K562 (cell line): ENCODE measurements around the gene KLHL6. TPM values are rescaled to one million over a fixed set of nuclear protein-coding genes. Genes with fewer than 3 reads are reported as not detected.

Experiments
- DEAF1 ChIP-seq: fragments of 450-650 bp; formaldehyde crosslinking; IDR thresholded peaks from 2 replicates; pipeline ENCODE4 v1.4.0; 2020; ENCODE audit warnings: mild to moderate bottlenecking, moderate library complexity
- MAFK ChIP-seq: IDR thresholded peaks from 2 replicates; pipeline ENCODE4 v1.6.1; 2011; ENCODE audit warnings: low read length, improper control_type of control experiment
- MTA2 ChIP-seq: fragments of 450-650 bp; IDR thresholded peaks from 2 replicates; pipeline ENCODE4 v1.6.1; 2016; ENCODE audit warnings: low read depth
- ZBTB17 ChIP-seq: fragments of 450-650 bp; formaldehyde crosslinking; IDR thresholded peaks from 2 replicates; pipeline ENCODE4 v1.4.0; 2020; ENCODE audit warnings: mild to moderate bottlenecking
- ZNF318 ChIP-seq, 2 experiments: fragments of 450-650 bp; IDR thresholded peaks; 2 replicates each; pipeline ENCODE4 v1.6.1; 2016; ENCODE audit warnings: mild to moderate bottlenecking in 2 of 2, borderline replicate concordance in 1 of 2, low read depth in 1 of 2, moderate library complexity in 1 of 2
- ZNF778 ChIP-seq: fragments of 450-650 bp; formaldehyde crosslinking; IDR thresholded peaks from 2 replicates; pipeline ENCODE4 v1.4.0; 2020; ENCODE audit warnings: mild to moderate bottlenecking, moderate library complexity
- ZNF79 ChIP-seq: fragments of 250-450 bp; sonication (Bioruptor Pico); IDR thresholded peaks from 2 replicates; pipeline ENCODE4 v1.4.0; 2020; ENCODE audit warnings: low read depth, mild to moderate bottlenecking, moderate library complexity
- polyA plus RNA-seq, 8 experiments: library from polyadenylated mRNA; depleted of rRNA in 4 of 8; stranded (reverse) in 5 of 8; unstranded in 3 of 8; fragments of >200 nt; fragmentation: Nextera tagmentation in 2 of 8; fragmentation: Illumina TruSeq in 1 of 8; extraction: Ambion mirVana in 2 of 8; extraction: Trizol in 1 of 8; gene quantifications; 2 replicates each; pipeline versions ENCODE4 v1.2.1 to v1.2.3, GENCODE V29; 2011 to 2014; ENCODE audit warnings: inconsistent platforms in 1 of 8, missing spikeins in 1 of 8
- total RNA-seq, 7 experiments: library from RNA; depleted of rRNA in 6 of 7; stranded (reverse); fragments of >200 nt in 6 of 7; fragmentation: Illumina TruSeq in 2 of 7; extraction: Trizol in 2 of 7; gene quantifications; 2 replicates each; pipeline versions ENCODE4 v1.2.1 to v1.2.3, GENCODE V29; 2011 to 2021; ENCODE audit warnings: low replicate concordance in 1 of 7

KLHL6 gene
- total and polyA plus RNA-seq, 9 of the 15 experiments (the other 6 are each of a cell fraction or from before 2014, with no cell fraction given): 0.18 to 2.1 (median 1.4) TPM

GRCh38 chr3:183566880-183567279, 11.4 kb upstream of the KLHL6 start (continued):
- TF ChIP-seq ZNF318 (IDR thresholded peaks at IDR 0.05; ENCODE audit: borderline replicate concordance in 1 of 2, low read depth in 1 of 2) (no peak), DEAF1 (CRISPR knock-in tag) (no peak), ZBTB17 (no peak), ZNF79 (CRISPR knock-in tag) (no peak), MTA2 (no peak), MAFK (peak; percentile 44; the same call in 1 of the 2 replicates), ZNF778 (CRISPR knock-in tag) (no peak)
